ENCODE measurements around the gene IQGAP3. TPM values are rescaled to one million over a fixed set of nuclear protein-coding genes. Genes with fewer than 3 reads are reported as not detected.

IQGAP3 gene
- total RNA-seq, 1 donor from 2014 or later = 0.55 TPM

- DNase-seq (ENCODE audit: low spot score) = no peak
These were observed 29.3 kb downstream of the IQGAP3 start for GRCh38 chr1:156543066-156543465.

GRCh38 chr1:156540955-156541354 lies 31.4 kb downstream of the IQGAP3 start:
- DNase-seq (ENCODE audit: low spot score) = no peak

- no peak for DNase-seq (ENCODE audit: low spot score)
These were observed 32.5 kb downstream of the IQGAP3 start for GRCh38 chr1:156539818-156540355.

- peak; percentile 55 for DNase-seq (ENCODE audit: low spot score)
These were observed 33.5 kb downstream of the IQGAP3 start for GRCh38 chr1:156538711-156539440.

GRCh38 chr1:156537027-156537426 lies 35.3 kb downstream of the IQGAP3 start:
- peak; percentile 68 for DNase-seq (ENCODE audit: low spot score)

- DNase-seq (ENCODE audit: low spot score) = peak; percentile 51
These were observed 37.8 kb downstream of the IQGAP3 start for GRCh38 chr1:156534424-156535060.

GRCh38 chr1:156533568-156534220 lies 38.7 kb downstream of the IQGAP3 start:
- DNase-seq (ENCODE audit: low spot score) = peak; percentile 74

GRCh38 chr1:156532374-156532773 lies 40.0 kb downstream of the IQGAP3 start:
- DNase-seq (ENCODE audit: low spot score) = no peak

GRCh38 chr1:156530006-156530405 lies 42.4 kb downstream of the IQGAP3 start:
- DNase-seq (ENCODE audit: low spot score) = no peak

GRCh38 chr1:156528875-156529425 lies 43.4 kb downstream of the IQGAP3 start:
- DNase-seq (ENCODE audit: low spot score) = no peak

GRCh38 chr1:156528231-156528630 lies 44.1 kb downstream of the IQGAP3 start:
- DNase-seq (ENCODE audit: low spot score) = no peak

- no peak for DNase-seq (ENCODE audit: low spot score)
These were observed 44.8 kb downstream of the IQGAP3 start for GRCh38 chr1:156527584-156527983.

- no peak for DNase-seq (ENCODE audit: low spot score)
These were observed 46.4 kb downstream of the IQGAP3 start for GRCh38 chr1:156525856-156526489.

- no peak for DNase-seq (ENCODE audit: low spot score)
These were observed 47.3 kb downstream of the IQGAP3 start for GRCh38 chr1:156525071-156525501.

- DNase-seq (ENCODE audit: low spot score) = no peak
These were observed 47.9 kb downstream of the IQGAP3 start for GRCh38 chr1:156524481-156524869.

- DNase-seq (ENCODE audit: low spot score) = no peak
These were observed 48.4 kb downstream of the IQGAP3 start for GRCh38 chr1:156523801-156524480.

GRCh38 chr1:156522443-156522970 lies 49.9 kb downstream of the IQGAP3 start:
- no peak for DNase-seq (ENCODE audit: low spot score)

GRCh38 chr1:156517748-156518147 lies 54.6 kb downstream of the IQGAP3 start:
- no peak for DNase-seq (ENCODE audit: low spot score)

GRCh38 chr1:156516821-156517220 lies 55.5 kb downstream of the IQGAP3 start:
- no peak for DNase-seq (ENCODE audit: low spot score)

- DNase-seq (ENCODE audit: low spot score) = peak; percentile 30
These were observed 56.4 kb downstream of the IQGAP3 start for GRCh38 chr1:156515956-156516355.

Measured in mesenteric fat pad (tissue), 1 donor.